Urinary bladder (tissue), 4 donors: ENCODE data around the gene NKX6-2. TPM values are rescaled to one million over a fixed set of nuclear protein-coding genes. Genes with fewer than 3 reads are reported as not detected.
"Not testable (repeated sequence)": the region's sequence is repeated elsewhere in the genome, so short reads cannot be mapped to it uniquely, and the experiment has no call there.

Experiments used
- DNase-seq: peaks from one replicate; pipeline ENCODE4 v3.0.0-alpha.2; 2015; ENCODE audit errors: extremely low spot score
- H3K27ac ChIP-seq: one replicate; pipeline ENCODE4 v1.5.1; 2013; ENCODE audit warnings: low read depth, mild to moderate bottlenecking, moderate library complexity
- H3K36me3 ChIP-seq: one replicate; pipeline ENCODE4 v1.6.1; 2013; ENCODE audit warnings: mild to moderate bottlenecking, moderate library complexity; ENCODE audit not compliant: insufficient read depth
- H3K4me1 ChIP-seq: one replicate; pipeline ENCODE4 v1.6.1; 2013; ENCODE audit warnings: mild to moderate bottlenecking, moderate library complexity; ENCODE audit not compliant: insufficient read depth
- H3K4me3 ChIP-seq: one replicate; pipeline ENCODE4 v1.5.1; 2013; ENCODE audit warnings: low read depth, low read length
- WGBS: extraction: QIAGEN DNeasy Blood & Tissue Kit; methylation state at CpG from one replicate; pipeline ENCODE4 v1.1.7; 2013; 5-methylcytosine and 5-hydroxymethylcytosine counted together
- polyA plus RNA-seq: library from polyadenylated mRNA; stranded (reverse); fragments of 200-250 nt; gene quantifications from one replicate; pipeline ENCODE4 v1.2.3, GENCODE V29; 2013
- total RNA-seq: library from RNA; depleted of rRNA; stranded (reverse); fragments of >200 nt; gene quantifications from one replicate; pipeline ENCODE4 v1.2.3, GENCODE V29; 2014
- donor health status: healthy with polysubstance abuse.
- donor health status: healthy.

Gene NKX6-2
- total and polyA plus RNA-seq, 2 donors: 0.23 TPM; not detected in 1

- not testable (repeated sequence) for H3K4me3 ChIP-seq, H3K4me1 ChIP-seq, DNase-seq, H3K27ac ChIP-seq, H3K36me3 ChIP-seq
- WGBS: 92% methylated on average over 32 of the region's 32 CpGs
These were observed 12.0 kb upstream of the NKX6-2 start for GRCh38 chr10:132797986-132798385.

- no peak overlapping the region for H3K27ac ChIP-seq
- 80% methylated on average over 21 of the region's 21 CpGs for WGBS
- H3K4me1 ChIP-seq: no peaks in the 10 kb centered on the region
- no peaks in the 10 kb centered on the region for H3K36me3 ChIP-seq
- H3K4me3 ChIP-seq: no peak overlapping the region
- no peak for DNase-seq
These were observed 10.9 kb upstream of the NKX6-2 start for GRCh38 chr10:132796846-132797245.

GRCh38 chr10:132793871-132794849, 8.2 kb upstream of the NKX6-2 start:
- 47% methylated on average over 57 of the region's 57 CpGs for WGBS
- Histone ChIP-seq H3K27ac (no peak overlapping the region), H3K4me3 (no peak overlapping the region), H3K36me3 (no peaks in the 10 kb centered on the region), H3K4me1 (no peaks in the 10 kb centered on the region)
- DNase-seq: no peak

GRCh38 chr10:132793213-132793612, 7.3 kb upstream of the NKX6-2 start:
- DNase-seq: no peak
- Histone ChIP-seq H3K36me3 (no peaks in the 10 kb centered on the region), H3K4me1 (no peaks in the 10 kb centered on the region), H3K4me3 (no peak overlapping the region), H3K27ac (no peak overlapping the region)
- WGBS: 88% methylated on average over 9 of the region's 9 CpGs

GRCh38 chr10:132792796-132793195, 6.8 kb upstream of the NKX6-2 start:
- Histone ChIP-seq H3K4me1 (no peaks in the 10 kb centered on the region), H3K4me3 (no peak overlapping the region), H3K27ac (no peak overlapping the region), H3K36me3 (no peaks in the 10 kb centered on the region)
- DNase-seq: no peak
- 87% methylated on average over 17 of the region's 17 CpGs for WGBS

- H3K4me1 ChIP-seq, H3K4me3 ChIP-seq, H3K36me3 ChIP-seq, H3K27ac ChIP-seq, DNase-seq: not testable (repeated sequence)
- 95% methylated on average over 33 of the region's 33 CpGs for WGBS
These were observed 6.2 kb upstream of the NKX6-2 start for GRCh38 chr10:132792099-132792498.

- peaks cover 6% of the 10 kb centered on the region for H3K4me1 ChIP-seq
- no peak for DNase-seq
- H3K27ac ChIP-seq: no peak overlapping the region
- WGBS: 58% methylated on average over 31 of the region's 31 CpGs
- no peaks in the 10 kb centered on the region for H3K36me3 ChIP-seq
- no peak overlapping the region for H3K4me3 ChIP-seq
These were observed 5.2 kb upstream of the NKX6-2 start for GRCh38 chr10:132790934-132791829.

- Histone ChIP-seq H3K36me3 (no peaks in the 10 kb centered on the region), H3K4me1 (peaks cover 6% of the 10 kb centered on the region), H3K4me3 (no peak overlapping the region), H3K27ac (no peak overlapping the region)
- DNase-seq: no peak
- WGBS: 47% methylated on average over 7 of the region's 7 CpGs
These were observed 4.5 kb upstream of the NKX6-2 start for GRCh38 chr10:132790470-132790869.

- H3K36me3 ChIP-seq: no peaks in the 10 kb centered on the region
- no peak overlapping the region for H3K27ac ChIP-seq
- 77% methylated on average over 15 of the region's 15 CpGs for WGBS
- H3K4me1 ChIP-seq: peaks cover 9% of the 10 kb centered on the region
- DNase-seq: no peak
- no peak overlapping the region for H3K4me3 ChIP-seq
These were observed 3.8 kb upstream of the NKX6-2 start for GRCh38 chr10:132789659-132790148.

GRCh38 chr10:132788831-132789219, 2.9 kb upstream of the NKX6-2 start:
- H3K4me1 ChIP-seq: peaks cover 10% of the 10 kb centered on the region
- no peak for DNase-seq
- no peak overlapping the region for H3K27ac ChIP-seq
- H3K4me3 ChIP-seq: no peak overlapping the region
- no peaks in the 10 kb centered on the region for H3K36me3 ChIP-seq
- 5% methylated on average over 30 of the region's 30 CpGs for WGBS

- peaks cover 10% of the 10 kb centered on the region for H3K4me1 ChIP-seq
These were observed 2.4 kb upstream of the NKX6-2 start for GRCh38 chr10:132788180-132788830.

GRCh38 chr10:132787495-132788179, 1.7 kb upstream of the NKX6-2 start:
- no peak overlapping the region for H3K4me3 ChIP-seq
- H3K4me1 ChIP-seq: peaks cover 10% of the 10 kb centered on the region
- DNase-seq: no peak
- H3K36me3 ChIP-seq: peaks cover 2% of the 10 kb centered on the region
- WGBS: 1% methylated on average over 80 of the region's 80 CpGs
- H3K27ac ChIP-seq: no peak overlapping the region

More at GRCh38 chr10:132788180-132788830, 2.4 kb upstream of the NKX6-2 start:
- no peak for DNase-seq
- H3K36me3 ChIP-seq: peaks cover under 1% of the 10 kb centered on the region
- no peak overlapping the region for H3K4me3 ChIP-seq
- WGBS: 1% methylated on average over 78 of the region's 79 CpGs
- no peak overlapping the region for H3K27ac ChIP-seq
